NCI-H1417 treated with DMSO at 0.1 percent for 48 hours (cell line): ENCODE results near the gene DCAKD.

Source experiments
- DNase-seq: peaks from one replicate; lab custom pipeline; 2025; lab: John Stamatoyannopoulos, UW

Gene DCAKD

DNA sequence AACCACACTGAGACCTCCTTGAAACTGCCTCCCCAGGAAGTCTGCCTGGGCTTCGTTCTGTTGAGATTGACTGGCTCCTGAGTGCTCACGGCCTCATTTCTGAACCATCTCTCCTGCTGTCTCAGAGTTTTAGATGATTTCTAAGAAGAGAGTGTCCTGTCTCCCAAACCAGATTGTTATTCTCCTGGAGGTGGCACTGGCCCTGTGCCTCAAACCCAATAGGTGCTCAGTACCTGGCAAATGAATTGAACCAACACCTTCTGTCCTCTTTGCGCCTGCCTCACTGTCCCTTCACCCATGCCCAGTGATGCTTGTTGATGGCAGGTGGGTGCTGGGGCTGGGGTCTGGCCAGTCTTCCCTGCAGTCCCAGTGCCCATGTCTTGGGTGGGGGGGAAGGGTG lies 47.0 kb downstream of the DCAKD start:
- DNase-seq, result no peak

GRCh38 chr17:45003877-45004276 lies 47.6 kb downstream of the DCAKD start:
- DNase-seq, result no peak

DNA sequence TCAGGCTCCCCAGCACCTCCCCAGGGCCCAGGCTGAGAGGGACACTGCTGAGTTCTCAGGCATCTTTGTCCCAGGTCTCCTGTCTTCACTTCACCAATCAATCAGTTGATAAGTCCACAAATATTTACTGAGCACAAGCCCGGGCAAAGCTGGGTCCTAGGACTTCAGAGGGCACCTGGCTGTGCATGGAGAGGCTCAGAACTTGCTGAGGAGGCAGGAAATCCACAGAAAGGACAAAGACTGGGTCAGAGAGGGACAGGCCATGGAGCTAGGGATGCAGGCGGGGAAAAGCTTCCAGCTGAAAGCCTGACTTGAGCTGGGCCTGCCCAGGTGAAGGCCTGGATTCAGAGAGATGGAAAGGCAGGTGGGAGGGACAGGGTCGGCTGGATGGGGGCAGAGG lies 50.1 kb downstream of the DCAKD start:
- no peak for DNase-seq

DNA sequence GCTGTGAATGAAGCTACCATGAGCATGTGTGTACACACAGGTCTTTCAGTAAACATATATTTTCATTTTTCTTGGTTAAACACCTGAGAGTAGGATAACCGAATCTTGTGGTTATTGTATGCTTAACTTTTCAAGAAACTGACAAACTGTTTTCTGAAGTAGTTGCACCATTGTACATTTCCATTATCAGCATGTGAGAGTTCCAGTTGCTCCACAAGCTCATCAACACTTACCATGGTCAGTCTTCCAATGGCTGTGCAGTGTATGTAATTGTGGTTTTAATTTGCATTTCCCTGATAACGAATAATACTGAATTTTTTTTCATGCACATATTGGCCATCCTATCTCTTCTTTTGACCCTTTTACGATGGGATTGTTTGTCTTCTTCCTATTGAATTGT lies 52.0 kb downstream of the DCAKD start:
- DNase-seq, result no peak

DNA sequence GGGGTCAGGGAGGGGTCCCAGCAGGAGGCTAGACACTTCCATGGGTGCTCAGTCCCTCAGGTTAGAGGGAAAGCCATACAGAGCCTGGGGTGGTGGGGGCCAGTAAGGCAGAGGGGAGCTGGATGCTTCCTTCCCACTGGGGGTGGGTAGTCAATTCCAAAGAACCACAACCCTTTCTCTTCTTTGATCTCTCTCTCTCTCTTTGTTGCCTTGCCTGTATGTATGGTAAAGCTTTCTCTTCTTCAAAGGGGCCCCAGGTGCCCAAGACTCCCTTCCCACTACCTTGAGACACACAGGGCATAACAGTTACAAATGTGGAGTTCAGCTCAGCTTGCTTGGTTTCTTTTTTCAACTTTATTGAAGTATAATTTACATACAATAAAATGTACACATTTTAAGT lies 52.8 kb downstream of the DCAKD start:
- DNase-seq, result no peak

GRCh38 chr17:44997733-44998520 lies 53.5 kb downstream of the DCAKD start:
- DNase-seq, result no peak

GRCh38 chr17:44996304-44996703 lies 55.1 kb downstream of the DCAKD start:
- no peak for DNase-seq

DNA sequence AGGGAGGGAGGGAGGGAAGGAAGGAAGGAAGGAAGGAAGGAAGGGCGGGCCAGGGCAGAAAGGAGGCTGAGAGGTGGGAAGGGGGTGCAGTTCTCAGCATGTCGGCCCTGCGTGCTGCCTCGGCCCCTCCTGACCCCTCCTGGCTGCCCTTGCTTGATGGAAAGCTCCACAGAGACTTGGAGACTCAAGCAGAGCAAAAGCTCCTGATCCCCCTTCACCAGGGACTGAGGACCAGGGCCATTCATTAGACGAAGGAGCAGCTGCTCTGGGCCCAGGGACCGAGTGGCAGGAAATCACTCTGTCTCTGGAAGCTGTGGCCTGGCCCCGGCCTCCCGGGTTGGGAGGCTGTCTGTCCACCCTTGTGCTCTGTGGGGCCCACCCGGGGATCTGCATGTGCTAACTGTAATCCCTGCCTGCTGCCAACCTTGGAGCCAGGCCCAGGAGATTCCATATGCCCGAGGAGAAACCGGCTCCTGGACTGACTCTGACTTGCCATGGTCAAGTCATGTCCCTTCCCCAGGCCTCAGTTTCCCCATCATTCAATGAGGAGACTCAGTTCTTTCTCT lies 55.9 kb downstream of the DCAKD start:
- no peak for DNase-seq

DNA sequence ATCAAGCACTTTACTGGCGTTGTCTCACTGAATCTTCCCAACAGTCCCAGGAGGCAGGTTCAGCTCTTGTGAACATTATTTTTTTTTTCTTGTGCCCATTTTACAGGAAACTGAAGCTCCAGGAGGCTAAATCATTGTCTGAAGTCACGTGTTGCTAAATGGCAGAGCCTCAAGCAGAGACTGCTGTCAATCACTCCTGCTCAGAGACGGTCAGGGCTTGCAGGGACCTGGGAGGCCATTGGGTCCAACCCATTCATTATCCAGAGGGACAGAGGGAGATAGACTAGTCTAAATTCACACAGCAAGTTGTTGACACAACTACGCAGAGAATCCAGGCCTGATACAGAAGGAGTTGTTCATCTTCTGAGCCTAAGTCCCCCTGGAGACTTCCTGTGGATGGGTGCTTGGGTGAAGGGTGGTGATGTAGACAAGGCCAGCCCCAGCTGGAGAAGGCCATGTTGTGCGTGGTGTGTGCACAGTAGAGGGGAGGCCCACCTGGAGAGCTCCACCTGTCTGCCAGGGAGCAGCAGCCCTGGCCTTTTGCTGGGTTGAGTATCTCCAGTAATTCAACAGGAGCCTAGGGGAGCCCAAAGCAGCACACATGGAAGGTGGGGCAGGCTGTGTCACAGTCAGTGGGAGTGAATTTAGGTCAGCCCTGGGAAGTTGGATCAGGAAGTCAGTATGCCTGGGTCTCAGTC lies 59.0 kb downstream of the DCAKD start:
- DNase-seq, result no peak

DNA sequence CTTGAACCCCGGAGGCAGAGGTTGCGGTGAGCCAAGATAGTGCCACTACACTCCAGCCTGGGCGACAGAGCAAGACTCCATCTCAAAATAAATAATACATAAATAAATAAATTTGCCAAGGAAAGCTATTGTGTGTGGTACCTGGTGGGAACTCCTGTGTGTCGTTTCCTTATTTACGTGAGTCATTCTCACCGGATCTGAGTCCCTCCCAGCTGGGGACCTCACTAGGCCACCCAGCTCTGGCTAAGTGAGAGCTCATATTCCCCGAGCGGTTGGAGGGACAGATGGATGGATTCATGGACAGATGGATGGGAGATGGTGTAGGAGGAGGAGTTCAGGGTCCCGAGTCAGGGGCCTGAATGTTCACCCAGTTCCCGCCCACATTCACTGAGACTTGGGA lies 60.4 kb downstream of the DCAKD start:
- no peak for DNase-seq

- DNase-seq, result no peak
Observed at GRCh38 chr17:44989552-44990138, 61.8 kb downstream of the DCAKD start.

DNA sequence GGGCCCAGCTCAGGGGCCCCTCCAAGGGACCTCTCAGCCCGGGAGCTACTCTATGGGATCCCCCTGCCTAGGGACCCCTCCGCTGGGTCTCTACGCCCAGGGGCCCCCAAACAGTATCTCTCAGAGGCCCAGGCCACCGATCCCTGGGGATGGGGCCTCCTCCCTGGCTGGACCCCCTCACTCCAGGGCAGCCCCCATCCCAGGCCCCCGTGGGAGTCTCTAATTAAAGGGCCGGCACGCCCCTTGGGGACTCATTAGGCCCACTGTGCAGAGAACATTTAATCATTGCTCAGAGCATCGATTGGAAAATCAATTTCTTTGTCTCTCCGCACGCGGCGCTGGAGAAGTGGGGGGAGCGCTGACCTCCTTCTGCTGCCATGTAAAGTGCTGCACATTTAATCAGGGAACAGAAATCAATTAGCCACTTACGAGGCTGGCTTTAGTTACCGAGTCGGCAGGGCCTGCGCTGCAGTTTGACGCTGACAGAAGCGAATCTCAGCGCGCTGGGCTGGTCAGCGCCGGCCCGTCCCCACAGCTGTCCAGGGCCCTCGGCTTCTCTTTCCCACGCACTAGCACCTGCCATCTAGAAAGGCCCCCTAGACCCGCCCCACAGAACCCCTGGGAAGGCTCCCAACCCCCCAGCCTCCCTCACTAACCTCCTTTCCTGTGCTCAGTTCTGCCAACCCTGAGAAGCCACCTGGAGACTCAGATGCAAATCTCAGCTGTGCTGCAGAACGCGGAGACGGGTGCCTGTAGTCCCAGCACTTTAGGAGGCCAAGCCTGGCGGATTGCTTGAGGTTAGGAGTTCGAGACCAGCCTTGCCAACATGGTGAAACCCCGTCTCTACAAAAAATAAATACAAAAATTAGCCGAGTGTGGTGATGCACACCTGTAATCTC lies 63.1 kb downstream of the DCAKD start:
- DNase-seq, result no peak

DNA sequence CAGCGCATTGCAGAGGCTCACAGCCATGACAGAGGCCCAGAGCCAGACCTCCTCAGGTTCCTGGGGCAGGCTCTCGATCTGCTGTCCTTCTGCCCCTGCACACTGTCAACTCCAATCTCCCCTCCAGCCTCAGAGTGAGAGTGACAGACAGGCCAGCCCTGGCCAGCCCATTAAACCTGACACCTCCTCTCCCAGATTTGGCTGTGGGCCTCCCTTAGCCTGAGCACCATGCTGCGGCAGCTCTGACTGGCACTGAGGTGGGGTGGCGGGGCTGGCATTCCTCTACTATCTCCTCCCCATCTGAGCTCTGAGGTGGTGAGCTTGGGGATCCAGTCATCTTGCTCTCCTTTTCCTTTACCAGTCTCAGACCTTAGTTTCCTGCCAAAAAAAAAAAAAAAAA lies 67.9 kb downstream of the DCAKD start:
- no peak for DNase-seq

DNA sequence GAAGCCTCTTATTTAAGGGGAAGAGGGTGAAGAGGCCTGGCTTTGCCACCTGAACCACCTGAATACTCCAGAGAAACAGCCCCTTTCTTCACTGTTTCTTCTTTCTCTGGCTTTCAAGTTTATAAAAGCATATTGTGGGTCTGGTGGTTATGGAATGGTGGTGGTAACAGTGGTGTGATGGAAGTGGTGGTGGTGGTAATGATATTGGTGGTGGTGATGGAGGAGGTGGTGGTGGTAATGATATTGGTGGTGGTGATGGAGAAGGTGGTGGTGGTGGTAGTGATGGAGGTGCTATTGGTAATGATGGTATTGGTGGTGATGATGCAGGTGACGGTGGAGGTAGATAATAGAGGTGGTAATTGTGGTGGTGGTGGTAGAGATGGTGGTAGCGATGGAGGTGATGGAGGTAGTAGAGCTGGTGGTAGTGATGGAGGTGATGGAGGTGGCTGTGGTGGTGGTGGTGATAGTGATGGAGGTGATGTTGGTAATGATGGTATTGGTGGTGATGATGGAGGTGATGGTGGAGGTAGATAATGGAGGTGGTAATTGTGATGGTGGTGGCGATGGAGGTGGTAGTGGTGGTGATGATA lies 69.2 kb downstream of the DCAKD start:
- DNase-seq, result no peak

DNA sequence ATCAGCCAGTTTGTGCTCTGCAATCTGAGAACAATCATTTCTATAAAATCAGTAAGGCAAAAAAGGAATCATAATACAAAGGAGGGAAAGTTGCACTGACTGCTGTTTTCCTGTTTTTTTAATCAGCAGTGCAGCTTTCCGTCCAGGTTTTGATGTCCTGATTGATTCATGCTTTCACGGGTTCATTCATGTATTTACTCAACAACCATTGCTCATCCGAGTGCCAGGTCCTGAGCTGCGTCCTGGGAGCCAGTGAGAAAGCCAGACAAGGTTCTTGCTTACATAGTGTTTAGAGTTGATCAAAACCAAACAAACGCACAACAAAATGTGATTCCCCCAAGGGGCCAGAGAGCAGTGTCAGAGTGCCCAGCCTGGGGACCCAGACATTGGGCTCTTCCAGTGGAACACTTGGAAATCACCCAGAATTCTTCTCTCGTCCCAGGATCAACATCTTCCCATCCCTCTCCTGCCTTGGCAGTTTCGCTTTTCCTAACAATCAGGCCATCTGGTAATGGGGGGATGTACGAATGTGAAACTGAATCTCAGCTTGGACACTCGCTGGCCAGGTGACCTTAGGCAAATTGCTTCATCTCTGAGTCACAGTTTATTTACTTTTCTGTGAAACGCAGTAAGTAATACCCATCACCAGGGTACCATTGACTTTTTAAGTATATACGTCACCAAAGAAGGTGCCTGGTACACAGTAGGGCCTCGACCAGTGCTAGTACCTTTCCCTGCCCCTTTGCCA lies 70.0 kb downstream of the DCAKD start:
- DNase-seq, result no peak

DNA sequence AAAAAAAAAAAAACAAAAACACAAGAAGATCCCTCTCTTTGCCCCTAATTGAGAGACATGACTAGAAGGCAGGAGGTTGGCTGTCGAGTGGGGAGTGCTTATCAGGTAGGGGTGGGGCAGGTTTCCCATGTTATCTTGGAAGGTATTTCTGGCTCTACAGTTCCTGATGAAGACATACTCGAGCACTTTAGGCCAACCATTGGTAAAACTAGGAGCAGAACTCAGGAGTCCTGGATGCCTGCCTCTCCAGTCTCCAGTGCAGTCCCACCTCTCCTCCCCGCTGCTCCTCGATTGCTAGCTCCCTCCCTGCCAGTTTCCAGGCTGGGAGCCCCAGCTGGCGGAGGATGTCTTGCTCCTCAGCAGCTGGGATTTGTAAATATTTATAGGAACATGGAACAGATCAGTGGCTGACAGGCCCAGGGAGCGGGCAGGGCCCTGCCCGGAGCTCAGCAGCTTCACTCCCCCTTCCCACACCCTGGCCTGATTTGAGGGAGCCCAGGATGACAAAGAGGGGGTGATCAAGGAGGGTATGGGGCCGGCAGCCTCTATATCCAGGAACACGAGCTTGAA lies 71.9 kb downstream of the DCAKD start:
- no peak for DNase-seq

- DNase-seq, result no peak
Observed at GRCh38 chr17:44978807-44979206, 72.6 kb downstream of the DCAKD start.

DNA sequence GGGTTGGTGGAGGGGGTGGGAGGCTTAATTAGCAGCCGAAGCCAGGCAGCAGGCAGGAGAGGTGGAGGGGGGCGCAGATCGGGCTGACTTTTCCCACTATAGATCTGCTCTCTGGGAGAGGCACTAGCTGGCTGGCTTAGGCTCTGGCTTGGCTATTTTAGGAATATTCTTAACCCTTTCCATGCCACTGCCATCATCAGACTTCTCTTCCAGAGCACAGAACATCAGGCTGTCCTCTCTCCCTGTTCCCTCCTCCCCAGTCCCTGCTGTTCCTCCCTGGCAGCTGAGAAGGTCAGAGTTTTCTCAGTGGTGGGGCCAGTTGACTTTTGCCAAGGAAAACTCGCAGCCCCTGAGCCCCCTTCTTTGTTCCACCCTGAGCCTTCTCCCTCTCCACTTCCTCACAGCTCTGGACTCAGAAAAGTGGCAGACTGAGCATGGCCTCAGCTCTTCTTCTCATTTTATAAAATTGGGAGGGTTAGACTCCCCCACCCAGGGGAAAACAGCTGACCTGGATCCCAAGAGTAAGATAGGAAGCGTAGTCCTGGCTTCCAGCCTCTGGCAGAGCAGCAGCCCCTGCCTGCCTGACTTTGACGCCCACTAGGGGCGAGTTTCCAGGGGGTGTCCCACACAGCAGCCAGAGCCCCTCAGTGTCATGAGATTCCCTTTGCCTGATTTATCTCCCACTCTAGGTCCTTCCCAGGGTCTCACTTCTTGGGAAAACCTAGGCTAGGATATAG lies 73.5 kb downstream of the DCAKD start:
- no peak for DNase-seq

GRCh38 chr17:44977065-44977464 lies 74.4 kb downstream of the DCAKD start:
- DNase-seq, result no peak

GRCh38 chr17:44976206-44976605 lies 75.2 kb downstream of the DCAKD start:
- no peak for DNase-seq
